Activated CD4-positive, alpha-beta T cell treated with anti-CD3 and anti-CD28 coated beads, Interleukin-2, amount 10 ng/mL, durations not matched to agents 7 days and 5 days (primary cell): ENCODE measurements around the gene TSPO2. TPM values are rescaled to one million over a fixed set of nuclear protein-coding genes. Genes with fewer than 3 reads are reported as not detected.

Source experiments
- CTCF ChIA-PET: fragments of 350-600 bp; sonication (Branson Sonifier 250); formaldehyde crosslinking; loops from one replicate; lab custom pipeline; 2021; ENCODE audit warnings: antibody characterized with exemption; lab: Charles Lee
- POLR2A ChIA-PET: fragments of 350-600 bp; sonication (Branson Sonifier 250); formaldehyde crosslinking; loops from one replicate; lab custom pipeline; 2021; ENCODE audit warnings: antibody characterized with exemption; lab: Charles Lee
- DNase-seq: peaks from one replicate; pipeline ENCODE4 v3.0.0-alpha.2; 2020
- H3K27ac Mint-ChIP-seq: one replicate; pipeline ENCODE4 v1.8.0; 2021; ENCODE audit warnings: mild to moderate bottlenecking, moderate library complexity, mixed read lengths
- H3K27me3 Mint-ChIP-seq: one replicate; pipeline ENCODE4 v1.8.0; 2021; ENCODE audit warnings: mixed read lengths
- H3K36me3 Mint-ChIP-seq: one replicate; pipeline ENCODE4 v1.8.0; 2021; ENCODE audit warnings: low read depth, mixed read lengths
- H3K4me1 Mint-ChIP-seq: one replicate; pipeline ENCODE4 v1.8.0; 2021; ENCODE audit warnings: mixed read lengths
- H3K4me3 Mint-ChIP-seq: one replicate; pipeline ENCODE4 v1.8.0; 2021; ENCODE audit warnings: mild to moderate bottlenecking, moderate library complexity, mixed read lengths
- H3K9me3 Mint-ChIP-seq: one replicate; pipeline ENCODE4 v1.8.0; 2021; ENCODE audit warnings: mixed read lengths
- total RNA-seq, 2 experiments: library from RNA; stranded (reverse); gene quantifications; one replicate each; pipeline ENCODE4 v1.2.3, GENCODE V29; 2021

Gene TSPO2
- total RNA-seq, 2 experiments from 2014 or later, result not detected

GRCh38 chr6:41073968-41074691 is 31.9 kb downstream of the TSPO2 start:
- POLR2A ChIA-PET, result no interaction called here
- Mint-ChIP-seq H3K4me3 (peak overlapping the region; percentile 94), H3K27me3 (no peaks in the 10 kb centered on the region), H3K27ac (peak overlapping the region; percentile 97), H3K9me3 (no peaks in the 10 kb centered on the region), H3K4me1 (peaks cover 62% of the 10 kb centered on the region), H3K36me3 (peaks cover 34% of the 10 kb centered on the region)
- CTCF ChIA-PET, result interaction anchor here (0.8 kb wide), 1 partner anchor 19 kb away, joined by 4 read pairs; no protein-coding TSS in a partner anchor
- DNase-seq, result no peak

- peaks cover 33% of the 10 kb centered on the region for H3K36me3 Mint-ChIP-seq
- DNase-seq, result no peak
- H3K4me3 Mint-ChIP-seq, result peak overlapping the region; percentile 94
- ChIA-PET POLR2A (no interaction called here), CTCF (interaction anchor here (0.8 to 1.3 kb wide), 4 partner anchors 18 to 520 kb away, joined by 3 to 4 read pairs (median 3); no protein-coding TSS in a partner anchor)
- H3K4me1 Mint-ChIP-seq, result peaks cover 62% of the 10 kb centered on the region
- no peaks in the 10 kb centered on the region for H3K27me3 Mint-ChIP-seq
- H3K27ac Mint-ChIP-seq, result peak overlapping the region; percentile 97
- no peaks in the 10 kb centered on the region for H3K9me3 Mint-ChIP-seq
Measured at GRCh38 chr6:41074692-41075436, 32.6 kb downstream of the TSPO2 start.

- Mint-ChIP-seq H3K4me1 (peaks cover 62% of the 10 kb centered on the region), H3K27ac (peak overlapping the region; percentile 54), H3K9me3 (no peaks in the 10 kb centered on the region), H3K27me3 (no peaks in the 10 kb centered on the region), H3K36me3 (peaks cover 37% of the 10 kb centered on the region), H3K4me3 (peak overlapping the region; percentile 94)
- CTCF ChIA-PET, result interaction anchor here (0.6 to 1.3 kb wide), 5 partner anchors 12 to 519 kb away, joined by 3 to 4 read pairs (median 3); no protein-coding TSS in a partner anchor
- POLR2A ChIA-PET, result no interaction called here
- DNase-seq, result no peak
Measured at GRCh38 chr6:41075651-41076626, 33.7 kb downstream of the TSPO2 start.

- H3K36me3 Mint-ChIP-seq, result peaks cover 43% of the 10 kb centered on the region
- DNase-seq, result no peak
- ChIA-PET POLR2A (no interaction called here), CTCF (no interaction called here)
- no peak overlapping the region for H3K4me3 Mint-ChIP-seq
- H3K9me3 Mint-ChIP-seq, result no peaks in the 10 kb centered on the region
- H3K27me3 Mint-ChIP-seq, result no peaks in the 10 kb centered on the region
- H3K27ac Mint-ChIP-seq, result no peak overlapping the region
- peaks cover 66% of the 10 kb centered on the region for H3K4me1 Mint-ChIP-seq
Measured at GRCh38 chr6:41077536-41077935, 35.3 kb downstream of the TSPO2 start.

- Mint-ChIP-seq H3K4me3 (no peak overlapping the region), H3K36me3 (peaks cover 49% of the 10 kb centered on the region), H3K27me3 (no peaks in the 10 kb centered on the region), H3K27ac (no peak overlapping the region), H3K9me3 (no peaks in the 10 kb centered on the region), H3K4me1 (peaks cover 72% of the 10 kb centered on the region)
- CTCF ChIA-PET, result no interaction called here
- POLR2A ChIA-PET, result no interaction called here
- DNase-seq, result no peak
Measured at GRCh38 chr6:41078101-41078500, 35.8 kb downstream of the TSPO2 start.

- Mint-ChIP-seq H3K4me1 (peaks cover 78% of the 10 kb centered on the region), H3K27ac (no peak overlapping the region), H3K4me3 (no peak overlapping the region), H3K36me3 (peaks cover 54% of the 10 kb centered on the region), H3K27me3 (no peaks in the 10 kb centered on the region), H3K9me3 (no peaks in the 10 kb centered on the region)
- CTCF ChIA-PET, result no interaction called here
- POLR2A ChIA-PET, result interaction anchor here (0.6 kb wide), 1 partner anchor 527 kb away, joined by 6 read pairs; no protein-coding TSS in a partner anchor
- no peak for DNase-seq
Measured at GRCh38 chr6:41079080-41079479, 36.8 kb downstream of the TSPO2 start.

- peaks cover 67% of the 10 kb centered on the region for H3K4me1 Mint-ChIP-seq
- DNase-seq, result peak; percentile 51
- peak overlapping the region; percentile 70 for H3K4me3 Mint-ChIP-seq
- H3K9me3 Mint-ChIP-seq, result no peaks in the 10 kb centered on the region
- POLR2A ChIA-PET, result no interaction called here
- H3K27ac Mint-ChIP-seq, result peak overlapping the region; percentile 91
- H3K27me3 Mint-ChIP-seq, result no peaks in the 10 kb centered on the region
- CTCF ChIA-PET, result interaction anchor here (1.4 to 1.6 kb wide), 2 partner anchors 23 to 101 kb away, joined by 3 to 4 read pairs; no protein-coding TSS in a partner anchor
- peaks cover 58% of the 10 kb centered on the region for H3K36me3 Mint-ChIP-seq
Measured at GRCh38 chr6:41080621-41081020, 38.4 kb downstream of the TSPO2 start.

GRCh38 chr6:41083072-41083471 is 40.8 kb downstream of the TSPO2 start:
- Mint-ChIP-seq H3K4me3 (no peak overlapping the region), H3K27ac (no peak overlapping the region), H3K9me3 (no peaks in the 10 kb centered on the region), H3K4me1 (peaks cover 52% of the 10 kb centered on the region), H3K27me3 (no peaks in the 10 kb centered on the region), H3K36me3 (peaks cover 70% of the 10 kb centered on the region)
- DNase-seq, result no peak
- POLR2A ChIA-PET, result no interaction called here
- CTCF ChIA-PET, result interaction anchor here (1.0 kb wide), 1 partner anchor 10 kb away, joined by 3 read pairs; the partner anchor contains the start of genes NFYA and OARD1

GRCh38 chr6:41085182-41085581 is 42.9 kb downstream of the TSPO2 start:
- ChIA-PET CTCF (no interaction called here), POLR2A (interaction anchor here (0.8 kb wide), 1 partner anchor 69 kb away, joined by 6 read pairs; the partner anchor contains the start of gene TREML1)
- Mint-ChIP-seq H3K4me3 (no peak overlapping the region), H3K36me3 (peaks cover 68% of the 10 kb centered on the region), H3K9me3 (no peaks in the 10 kb centered on the region), H3K27ac (no peak overlapping the region), H3K4me1 (peaks cover 36% of the 10 kb centered on the region), H3K27me3 (no peaks in the 10 kb centered on the region)
- DNase-seq, result no peak

GRCh38 chr6:41088451-41088850 is 46.2 kb downstream of the TSPO2 start:
- Mint-ChIP-seq H3K27ac (no peak overlapping the region), H3K4me3 (no peak overlapping the region), H3K36me3 (peaks cover 68% of the 10 kb centered on the region), H3K27me3 (no peaks in the 10 kb centered on the region), H3K9me3 (no peaks in the 10 kb centered on the region), H3K4me1 (peaks cover 12% of the 10 kb centered on the region)
- CTCF ChIA-PET, result interaction anchor here (0.7 to 1.6 kb wide), 2 partner anchors 12 to 833 kb away, joined by 4 to 5 read pairs; partner anchors contain the start of gene BYSL
- no peak for DNase-seq
- POLR2A ChIA-PET, result no interaction called here

GRCh38 chr6:41090841-41091761 is 48.8 kb downstream of the TSPO2 start:
- CTCF ChIA-PET, result interaction anchor here (0.6 kb wide), 1 partner anchor 15 kb away, joined by 3 read pairs; no protein-coding TSS in a partner anchor
- no peak overlapping the region for H3K4me3 Mint-ChIP-seq
- POLR2A ChIA-PET, result no interaction called here
- H3K9me3 Mint-ChIP-seq, result no peaks in the 10 kb centered on the region
- H3K27me3 Mint-ChIP-seq, result no peaks in the 10 kb centered on the region
- no peak for DNase-seq
- H3K4me1 Mint-ChIP-seq, result peaks cover 3% of the 10 kb centered on the region
- peaks cover 65% of the 10 kb centered on the region for H3K36me3 Mint-ChIP-seq
- no peak overlapping the region for H3K27ac Mint-ChIP-seq
